ENCODE results near the gene AQP6.

DNA sequence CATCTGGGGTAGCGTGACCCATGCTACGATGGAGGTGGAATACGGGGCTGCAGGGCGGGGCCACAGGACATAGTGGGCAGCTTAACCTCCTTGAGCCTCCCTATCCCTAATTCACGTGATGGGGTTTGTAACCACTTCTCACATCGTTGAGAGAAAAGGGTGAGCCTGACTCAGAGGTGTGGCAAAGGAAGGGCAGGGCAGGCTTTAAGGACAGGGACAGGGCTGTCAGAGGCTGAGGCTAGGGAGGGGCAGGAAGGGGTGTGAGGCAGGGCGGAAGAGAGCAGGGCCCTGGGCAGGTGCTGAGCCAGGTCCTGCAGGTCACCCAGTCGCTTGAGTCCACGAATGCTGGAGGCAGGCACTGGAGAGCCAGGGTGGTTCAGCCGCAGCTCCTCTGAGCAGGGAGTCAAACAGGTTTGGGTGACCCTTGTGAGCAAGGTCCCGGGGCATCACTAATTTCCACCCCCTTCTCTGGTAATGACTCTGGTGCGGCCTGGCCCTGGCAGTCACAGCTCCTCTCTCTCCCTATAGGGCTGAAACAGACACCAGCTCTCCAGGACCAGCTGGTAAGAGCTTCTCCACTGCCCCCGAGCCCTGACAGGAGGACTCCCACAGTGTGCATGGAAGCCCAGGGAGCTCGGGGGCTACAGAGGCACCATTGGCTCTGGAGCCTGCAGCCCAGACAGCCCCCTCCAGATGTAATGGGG lies 29.7 kb upstream of the AQP6 start:
- TF ChIP-seq, protein P1, sequence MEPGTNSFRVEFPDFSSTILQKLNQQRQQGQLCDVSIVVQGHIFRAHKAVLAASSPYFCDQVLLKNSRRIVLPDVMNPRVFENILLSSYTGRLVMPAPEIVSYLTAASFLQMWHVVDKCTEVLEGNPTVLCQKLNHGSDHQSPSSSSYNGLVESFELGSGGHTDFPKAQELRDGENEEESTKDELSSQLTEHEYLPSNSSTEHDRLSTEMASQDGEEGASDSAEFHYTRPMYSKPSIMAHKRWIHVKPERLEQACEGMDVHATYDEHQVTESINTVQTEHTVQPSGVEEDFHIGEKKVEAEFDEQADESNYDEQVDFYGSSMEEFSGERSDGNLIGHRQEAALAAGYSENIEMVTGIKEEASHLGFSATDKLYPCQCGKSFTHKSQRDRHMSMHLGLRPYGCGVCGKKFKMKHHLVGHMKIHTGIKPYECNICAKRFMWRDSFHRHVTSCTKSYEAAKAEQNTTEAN (CRISPR knock-in tag; IDR thresholded peaks at IDR 0.05), result no peak
- TF ChIP-seq, protein P2, sequence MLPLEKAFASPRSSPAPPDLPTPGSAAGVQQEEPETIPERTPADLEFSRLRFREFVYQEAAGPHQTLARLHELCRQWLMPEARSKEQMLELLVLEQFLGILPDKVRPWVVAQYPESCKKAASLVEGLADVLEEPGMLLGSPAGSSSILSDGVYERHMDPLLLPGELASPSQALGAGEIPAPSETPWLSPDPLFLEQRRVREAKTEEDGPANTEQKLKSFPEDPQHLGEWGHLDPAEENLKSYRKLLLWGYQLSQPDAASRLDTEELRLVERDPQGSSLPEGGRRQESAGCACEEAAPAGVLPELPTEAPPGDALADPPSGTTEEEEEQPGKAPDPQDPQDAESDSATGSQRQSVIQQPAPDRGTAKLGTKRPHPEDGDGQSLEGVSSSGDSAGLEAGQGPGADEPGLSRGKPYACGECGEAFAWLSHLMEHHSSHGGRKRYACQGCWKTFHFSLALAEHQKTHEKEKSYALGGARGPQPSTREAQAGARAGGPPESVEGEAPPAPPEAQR (CRISPR knock-in tag; IDR thresholded peaks at IDR 0.05), result no peak
- TF ChIP-seq, protein P3, sequence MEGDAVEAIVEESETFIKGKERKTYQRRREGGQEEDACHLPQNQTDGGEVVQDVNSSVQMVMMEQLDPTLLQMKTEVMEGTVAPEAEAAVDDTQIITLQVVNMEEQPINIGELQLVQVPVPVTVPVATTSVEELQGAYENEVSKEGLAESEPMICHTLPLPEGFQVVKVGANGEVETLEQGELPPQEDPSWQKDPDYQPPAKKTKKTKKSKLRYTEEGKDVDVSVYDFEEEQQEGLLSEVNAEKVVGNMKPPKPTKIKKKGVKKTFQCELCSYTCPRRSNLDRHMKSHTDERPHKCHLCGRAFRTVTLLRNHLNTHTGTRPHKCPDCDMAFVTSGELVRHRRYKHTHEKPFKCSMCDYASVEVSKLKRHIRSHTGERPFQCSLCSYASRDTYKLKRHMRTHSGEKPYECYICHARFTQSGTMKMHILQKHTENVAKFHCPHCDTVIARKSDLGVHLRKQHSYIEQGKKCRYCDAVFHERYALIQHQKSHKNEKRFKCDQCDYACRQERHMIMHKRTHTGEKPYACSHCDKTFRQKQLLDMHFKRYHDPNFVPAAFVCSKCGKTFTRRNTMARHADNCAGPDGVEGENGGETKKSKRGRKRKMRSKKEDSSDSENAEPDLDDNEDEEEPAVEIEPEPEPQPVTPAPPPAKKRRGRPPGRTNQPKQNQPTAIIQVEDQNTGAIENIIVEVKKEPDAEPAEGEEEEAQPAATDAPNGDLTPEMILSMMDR (IDR thresholded peaks at IDR 0.05), result no peak
- TF ChIP-seq, protein P4, sequence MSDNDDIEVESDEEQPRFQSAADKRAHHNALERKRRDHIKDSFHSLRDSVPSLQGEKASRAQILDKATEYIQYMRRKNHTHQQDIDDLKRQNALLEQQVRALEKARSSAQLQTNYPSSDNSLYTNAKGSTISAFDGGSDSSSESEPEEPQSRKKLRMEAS (CRISPR knock-in tag; IDR thresholded peaks at IDR 0.05), result no peak

All from WTC11 (cell line).